Erythroblast (primary cell): ENCODE results near the gene ELOVL1.

Experiments used
- GATA1 ChIP-seq: IDR thresholded peaks from 2 replicates; pipeline ENCODE4 v1.6.1; 2011; ENCODE audit warnings: low read depth, mild to moderate bottlenecking, control low read depth, low read length, moderate library complexity
- POLR2A ChIP-seq: IDR thresholded peaks from 2 replicates; pipeline ENCODE4 v1.6.1; 2011; ENCODE audit warnings: mild to moderate bottlenecking, low read length

DNA sequence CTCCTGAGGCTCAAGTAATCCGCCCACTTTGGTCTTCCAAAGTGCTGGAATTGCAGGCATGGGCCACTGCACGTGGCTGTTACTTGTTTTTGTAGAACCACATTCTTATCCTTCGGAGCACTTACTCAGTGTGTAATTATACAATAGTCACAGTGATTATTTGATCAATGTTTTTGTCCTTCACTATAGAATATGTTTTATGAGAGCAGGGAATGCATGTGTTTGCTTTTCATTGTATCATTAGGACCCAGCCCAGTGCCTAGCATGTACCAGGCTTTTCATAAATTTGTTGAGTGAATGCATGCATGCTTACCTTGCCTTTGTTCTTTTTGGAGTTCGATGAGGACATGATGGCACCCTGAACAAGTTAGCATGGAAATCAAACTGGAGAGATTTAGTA, 27.7 kb upstream of the ELOVL1 start:
- TF ChIP-seq POLR2A (no peak), GATA1 (no peak)
